GM19438 (cell line): ENCODE data around the gene NDUFAF8.

Experiments
- ATAC-seq: cut with Tn5 transposase; IDR thresholded peaks from one replicate; pipeline ENCODE4 v1.9.1; 2021; ENCODE audit warnings: low read depth; ENCODE audit not compliant: unreplicated experiment

Gene NDUFAF8

GRCh38 chr17:81200695-81201580, 38.2 kb upstream of the NDUFAF8 start:
- no peak for ATAC-seq

DNA sequence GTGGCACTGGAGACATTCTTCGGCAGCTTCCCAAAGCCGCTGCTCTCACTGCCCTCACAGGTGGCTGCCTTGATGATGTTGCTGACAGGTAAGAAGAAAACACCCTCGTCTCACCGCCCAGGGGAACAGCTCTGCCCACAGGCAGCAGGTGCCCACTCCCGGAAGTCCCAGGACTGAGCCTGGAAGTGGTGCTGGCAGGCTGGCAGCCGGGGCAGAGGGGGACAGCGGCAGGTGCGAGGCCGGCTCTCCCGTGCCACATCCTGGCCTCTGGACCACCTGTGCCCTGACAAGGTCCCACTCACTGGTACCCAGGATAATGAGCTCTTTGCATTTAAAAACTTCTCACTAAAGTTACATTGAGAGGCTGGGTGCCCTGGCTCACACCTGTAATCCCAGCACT, 36.8 kb upstream of the NDUFAF8 start:
- no peak for ATAC-seq

DNA sequence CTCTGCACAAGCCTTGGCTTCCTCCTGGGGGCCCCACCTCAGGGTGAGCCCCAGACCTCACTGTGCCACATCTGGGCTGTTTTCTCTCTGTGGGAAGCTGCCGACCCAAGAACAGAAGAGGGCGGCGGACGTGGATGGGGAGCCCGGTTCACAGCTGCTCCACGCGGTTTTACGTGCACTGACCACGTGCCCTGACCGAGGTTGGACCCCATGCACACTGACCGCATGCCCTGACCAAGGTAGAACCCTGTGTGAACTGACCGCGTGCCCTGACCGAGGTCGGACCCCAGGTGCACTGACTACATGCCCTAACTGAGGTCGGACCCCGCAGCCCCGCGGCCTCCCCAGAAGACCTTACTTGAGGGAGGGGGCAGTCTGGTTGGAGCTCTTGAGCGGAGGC, 36.0 kb upstream of the NDUFAF8 start:
- ATAC-seq: no peak

DNA sequence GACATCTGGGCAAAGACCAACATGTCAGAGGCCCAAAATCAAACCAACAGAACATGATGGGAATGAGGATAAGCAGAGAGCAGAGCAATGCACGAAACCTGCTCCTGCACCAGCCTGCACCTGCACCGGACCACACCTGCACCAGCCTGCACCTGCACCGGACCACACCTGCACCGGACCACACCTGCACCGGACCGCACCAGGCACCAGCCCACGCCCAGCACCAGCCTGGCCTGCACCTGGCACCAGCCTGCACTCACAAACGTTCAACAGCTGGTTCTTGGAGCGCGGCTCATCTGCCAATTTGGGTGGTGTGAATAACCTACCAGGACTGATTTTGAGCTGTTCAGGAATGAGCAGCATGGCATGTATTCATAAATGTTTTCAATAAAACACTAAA, 34.5 kb upstream of the NDUFAF8 start:
- ATAC-seq: no peak

GRCh38 chr17:81206166-81206565, 33.0 kb upstream of the NDUFAF8 start:
- no peak for ATAC-seq

GRCh38 chr17:81206657-81207056, 32.5 kb upstream of the NDUFAF8 start:
- ATAC-seq: no peak

DNA sequence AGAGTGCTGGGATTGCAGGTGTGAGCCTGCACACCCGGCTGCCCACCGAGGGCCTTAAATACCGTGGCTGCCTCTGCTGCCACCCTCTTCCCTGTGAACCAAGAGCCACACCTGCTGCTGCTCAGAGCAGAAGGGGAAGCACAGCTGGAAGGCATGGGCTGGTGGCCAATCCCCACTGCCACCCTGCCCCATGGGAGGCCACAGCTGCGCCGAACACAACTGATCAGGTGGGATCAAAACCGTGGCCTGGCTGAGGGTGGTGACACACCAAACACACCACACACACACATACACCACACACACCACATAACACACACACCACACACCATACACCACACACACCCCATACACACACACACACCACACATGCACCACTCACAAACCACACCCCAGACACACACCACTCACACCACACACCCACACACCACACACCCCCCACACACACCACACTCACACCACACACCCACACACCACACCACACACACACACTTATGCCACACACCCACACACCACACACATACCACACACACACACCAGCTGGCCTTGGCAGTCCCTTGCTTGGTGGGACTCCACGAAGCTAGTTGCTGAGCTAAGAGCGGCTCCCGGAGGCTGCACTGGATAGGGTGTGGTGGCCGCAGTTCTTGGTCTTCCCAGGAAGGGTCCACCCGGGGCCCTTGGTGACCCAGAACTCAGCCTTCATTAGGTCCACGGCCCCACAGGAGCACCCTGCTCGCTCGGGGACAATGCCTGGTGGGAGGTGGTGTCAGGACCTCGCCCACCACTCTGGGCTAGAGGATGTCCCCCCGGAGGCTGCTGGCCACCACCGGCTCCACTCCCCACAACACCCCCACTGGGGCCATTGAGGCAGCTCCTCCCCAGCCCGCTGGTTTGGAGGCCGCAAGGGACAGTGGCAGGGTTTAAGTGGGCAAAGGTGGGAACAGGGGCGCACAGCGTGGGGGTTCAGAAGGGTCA, 31.2 kb upstream of the NDUFAF8 start:
- no peak for ATAC-seq

- no peak for ATAC-seq
Observed at GRCh38 chr17:81208651-81209050, 30.5 kb upstream of the NDUFAF8 start.

- no peak for ATAC-seq
Observed at GRCh38 chr17:81209141-81209540, 30.0 kb upstream of the NDUFAF8 start.

- ATAC-seq: no peak
Observed at GRCh38 chr17:81210466-81210865, 28.7 kb upstream of the NDUFAF8 start.

DNA sequence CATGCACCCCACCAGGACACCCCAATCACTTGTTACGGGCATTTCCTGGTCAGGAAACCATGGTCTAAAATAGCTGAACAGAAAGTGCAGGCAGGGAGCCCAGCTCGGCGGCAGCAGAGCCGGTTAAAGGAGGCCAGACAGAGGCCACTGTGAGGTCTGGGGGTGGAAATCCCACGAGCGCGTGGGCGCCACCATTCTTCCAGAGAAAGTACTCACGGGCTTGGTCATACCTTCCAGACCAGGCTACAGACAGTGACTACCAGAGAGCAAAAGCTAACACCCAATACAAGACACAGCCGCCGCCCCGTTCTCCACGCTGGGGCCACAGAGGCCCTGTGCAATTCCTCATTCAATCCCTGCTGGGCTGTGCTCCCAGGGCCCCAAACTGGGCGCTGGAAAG, 28.2 kb upstream of the NDUFAF8 start:
- ATAC-seq: no peak

DNA sequence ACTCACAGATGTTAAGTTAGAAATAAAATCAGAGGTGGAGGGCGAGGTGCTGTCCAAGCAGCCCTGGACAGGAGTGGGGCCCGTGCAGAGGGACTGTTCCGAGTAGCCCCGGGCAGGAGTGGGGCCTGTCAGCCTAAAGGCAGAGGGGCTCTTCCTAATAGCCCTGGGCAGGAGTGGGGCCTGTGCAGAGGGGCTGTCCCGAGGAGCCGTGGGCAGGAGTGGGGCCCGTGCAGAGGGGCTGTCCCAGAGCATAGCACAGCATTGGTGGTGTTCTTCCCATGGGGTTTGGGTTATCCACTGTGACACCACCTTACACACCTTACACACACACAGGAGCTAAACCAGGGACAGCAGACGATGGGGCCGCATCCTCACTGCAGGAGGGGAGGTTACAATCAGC, 26.8 kb upstream of the NDUFAF8 start:
- ATAC-seq: no peak

DNA sequence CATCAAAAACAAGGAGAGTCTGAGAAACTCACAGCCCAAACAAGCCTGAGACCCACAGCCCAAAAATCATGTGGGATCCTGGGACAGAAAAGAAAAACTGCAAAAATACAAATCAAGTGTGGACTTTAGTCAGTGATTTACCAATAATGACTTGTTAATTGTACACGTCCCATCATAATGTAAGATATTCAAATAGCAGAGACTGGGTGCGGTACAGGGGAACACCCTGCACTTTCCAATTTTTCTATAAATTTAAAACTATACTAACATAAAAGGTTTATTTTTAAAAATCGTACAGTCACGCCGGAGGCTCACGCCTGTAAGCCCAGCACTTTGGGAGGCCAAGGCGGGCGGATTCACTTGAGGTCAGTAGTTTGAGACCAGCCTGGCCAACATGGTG, 25.1 kb upstream of the NDUFAF8 start:
- no peak for ATAC-seq

- ATAC-seq: no peak
Observed at GRCh38 chr17:81217491-81217890, 21.6 kb upstream of the NDUFAF8 start.

GRCh38 chr17:81218459-81218858, 20.7 kb upstream of the NDUFAF8 start:
- no peak for ATAC-seq

GRCh38 chr17:81218991-81219390, 20.1 kb upstream of the NDUFAF8 start:
- ATAC-seq: no peak

GRCh38 chr17:81219476-81220180, 19.5 kb upstream of the NDUFAF8 start:
- no peak for ATAC-seq

DNA sequence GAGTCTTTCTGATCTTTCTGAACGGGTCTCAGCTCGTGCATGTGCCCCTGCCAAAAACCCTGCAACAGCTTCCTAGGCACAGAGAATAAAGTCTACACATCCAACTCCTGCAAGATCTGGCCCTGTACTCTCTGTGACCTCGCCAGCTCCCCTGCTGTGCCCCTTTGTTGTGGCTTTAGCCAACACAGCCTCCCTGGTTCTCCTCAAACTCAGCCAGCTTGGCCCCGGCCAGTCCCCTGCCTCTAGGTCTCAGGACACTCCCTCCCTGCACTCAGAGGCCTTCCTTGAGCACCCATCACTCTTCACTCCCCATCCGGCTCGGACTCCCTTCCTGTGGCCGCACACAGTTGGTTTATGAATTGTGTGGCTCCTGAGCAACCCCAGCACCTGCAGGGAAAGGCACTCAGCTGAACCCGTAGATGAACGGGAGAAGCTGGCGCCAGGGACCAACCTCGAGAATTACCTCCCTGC, 17.7 kb upstream of the NDUFAF8 start:
- ATAC-seq: no peak

DNA sequence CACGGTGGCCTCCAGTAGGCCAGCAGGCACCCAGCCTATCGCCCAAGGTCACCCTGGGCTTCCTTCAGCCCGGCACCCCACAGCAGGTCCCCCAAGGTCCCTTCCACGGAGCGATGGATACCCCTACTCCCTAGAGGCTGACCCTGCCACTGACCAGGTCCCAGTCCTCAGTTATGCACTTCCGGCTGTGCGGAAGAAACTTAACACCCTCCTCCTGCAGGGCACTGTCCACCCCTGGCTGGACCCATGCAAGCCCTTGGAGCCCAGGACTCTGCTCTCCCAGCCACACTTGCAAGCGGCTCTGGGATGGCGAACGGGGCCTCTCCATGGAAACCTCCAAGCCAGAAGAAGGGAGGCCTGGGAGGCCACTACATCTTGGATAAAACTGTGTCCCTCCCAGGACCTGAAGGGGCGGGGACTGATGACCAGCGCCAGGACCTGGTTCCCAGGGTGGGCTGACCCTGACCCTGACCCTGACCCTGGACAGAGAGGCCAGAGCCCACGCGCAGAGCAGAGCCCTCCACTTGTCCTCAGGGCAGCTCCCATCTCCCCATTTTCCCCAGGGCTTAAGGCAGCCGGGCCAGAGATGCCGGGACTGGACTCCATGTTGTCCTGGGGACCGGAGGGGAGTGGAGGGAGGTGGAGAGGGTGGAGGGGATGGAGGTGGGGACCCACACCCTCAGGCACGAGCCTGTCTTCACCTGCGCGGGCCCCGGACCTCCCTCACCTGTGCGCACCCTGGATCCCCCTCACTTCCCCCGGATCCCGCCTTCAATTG, 17.1 kb upstream of the NDUFAF8 start:
- no peak for ATAC-seq

- no peak for ATAC-seq
Observed at GRCh38 chr17:81222620-81222905, 16.6 kb upstream of the NDUFAF8 start.
